HG03196 (cell line): Measurements from ENCODE around the gene TBC1D20.

Experiments
- ATAC-seq: cut with Tn5 transposase; IDR thresholded peaks from one replicate; pipeline ENCODE4 v1.9.1; 2021; ENCODE audit not compliant: unreplicated experiment

TBC1D20 gene

DNA sequence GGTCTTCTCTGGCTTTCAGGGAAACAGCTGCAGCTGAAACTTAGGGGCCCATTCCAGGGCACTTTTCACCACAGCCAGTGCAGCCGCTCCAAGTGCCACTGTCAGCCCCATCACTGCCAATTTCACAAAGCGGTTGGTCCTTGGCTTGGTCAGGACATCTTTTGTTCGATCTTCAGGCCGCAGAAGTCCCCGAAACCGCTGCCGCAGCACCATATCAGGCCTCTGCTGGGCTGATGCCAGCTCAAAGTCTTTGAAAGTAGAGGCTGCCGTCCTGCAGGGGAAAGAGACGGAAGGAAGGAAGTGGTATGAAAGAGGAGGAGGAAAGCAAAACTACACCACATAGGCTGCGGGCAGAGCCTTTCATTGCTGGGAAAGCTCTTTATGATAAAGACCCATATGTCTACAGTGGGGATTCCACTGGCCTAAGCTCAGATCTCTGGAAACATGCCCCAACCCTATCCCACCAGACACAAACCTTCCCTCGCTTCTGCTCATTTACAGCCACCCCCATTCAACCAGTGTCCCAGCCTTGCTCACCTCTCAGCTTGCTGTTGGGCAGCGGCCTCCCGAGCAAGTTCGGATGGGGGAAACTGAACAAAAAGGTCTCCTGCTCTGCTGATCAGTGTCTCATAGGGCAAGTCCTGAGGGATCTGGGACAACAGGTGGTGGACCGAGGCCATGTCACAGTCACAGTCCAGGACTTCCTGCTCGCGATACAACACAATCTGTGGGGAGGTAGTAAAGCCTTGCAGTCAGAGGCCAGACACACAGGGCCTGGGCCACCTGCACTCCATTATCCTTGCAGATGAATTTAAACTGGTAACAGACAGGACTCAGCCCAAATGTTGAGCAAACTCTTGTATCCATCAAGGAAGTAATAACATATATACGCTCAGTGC is 23.5 kb downstream of the TBC1D20 start:
- no peak for ATAC-seq

DNA sequence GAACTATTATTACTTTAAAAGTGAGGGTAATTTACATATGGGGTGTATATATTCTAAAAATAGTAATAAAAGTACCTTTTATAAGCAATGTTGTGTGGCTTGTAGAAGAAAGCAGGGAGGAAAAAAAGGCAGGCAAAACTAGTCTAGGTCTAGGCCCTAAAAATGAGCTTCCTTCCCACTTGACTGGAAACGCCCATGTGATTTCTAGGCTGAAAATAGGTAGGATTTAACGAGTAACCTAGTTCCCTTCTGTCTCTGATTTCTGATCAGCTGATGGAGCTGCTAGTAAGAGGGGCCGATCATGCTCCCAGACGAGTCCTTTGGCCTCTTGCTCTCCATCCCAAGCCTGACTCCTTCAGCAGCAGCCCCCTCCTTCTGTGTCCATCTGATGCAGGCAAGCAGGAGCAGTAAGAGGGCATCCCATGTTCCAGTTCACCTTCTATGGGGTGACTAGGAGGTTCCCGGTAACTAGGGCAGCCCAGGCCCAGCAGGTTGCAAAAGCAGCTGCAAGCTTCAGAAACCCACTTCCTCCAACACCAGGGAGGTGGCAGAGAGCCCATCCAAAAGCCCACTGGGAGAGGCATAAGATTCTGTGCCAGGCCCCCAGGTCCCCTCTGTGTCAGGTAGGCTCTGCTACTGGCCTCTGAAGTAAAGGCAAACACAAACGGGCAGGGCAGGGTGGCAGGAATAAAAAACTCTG is 24.4 kb downstream of the TBC1D20 start:
- ATAC-seq = no peak

DNA sequence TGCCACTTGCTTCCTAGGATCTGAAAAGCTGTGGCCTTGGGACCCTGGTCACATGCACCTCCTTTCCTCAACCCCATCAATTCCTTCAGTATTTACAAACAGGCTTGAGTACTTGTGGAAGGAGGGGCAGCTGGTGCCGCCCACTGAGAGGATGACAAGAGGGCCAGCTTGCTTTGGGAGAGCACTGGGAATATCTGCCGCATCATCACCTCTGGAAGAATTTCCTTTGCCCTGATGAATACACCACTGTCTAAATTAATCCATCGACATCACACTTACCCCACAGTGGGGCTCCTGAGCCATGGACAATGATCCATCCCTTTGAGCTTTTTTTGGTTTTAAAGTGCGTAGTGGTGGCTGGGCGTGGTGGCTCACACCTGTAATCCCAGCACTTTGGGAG is 25.9 kb downstream of the TBC1D20 start:
- no peak for ATAC-seq

DNA sequence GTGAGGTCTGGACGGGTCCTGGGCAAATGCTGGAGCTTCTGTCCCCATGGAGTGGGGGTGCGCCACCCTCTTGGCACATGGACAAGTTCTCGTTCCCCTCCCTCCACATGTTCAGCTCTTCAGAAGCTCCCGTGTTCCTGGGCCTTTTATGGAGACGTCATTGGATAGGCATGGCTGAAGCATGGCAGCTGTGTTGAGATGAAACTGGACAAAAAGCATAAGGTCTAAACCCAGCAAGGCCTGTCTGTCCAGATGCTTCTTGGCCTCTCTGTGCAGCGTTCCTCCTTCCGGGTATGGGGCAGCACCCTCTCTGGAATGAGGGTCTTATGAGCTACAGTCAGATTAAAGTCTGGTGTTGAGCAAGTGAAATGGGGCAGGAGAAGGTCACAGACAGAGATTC is 26.8 kb downstream of the TBC1D20 start:
- no peak for ATAC-seq

DNA sequence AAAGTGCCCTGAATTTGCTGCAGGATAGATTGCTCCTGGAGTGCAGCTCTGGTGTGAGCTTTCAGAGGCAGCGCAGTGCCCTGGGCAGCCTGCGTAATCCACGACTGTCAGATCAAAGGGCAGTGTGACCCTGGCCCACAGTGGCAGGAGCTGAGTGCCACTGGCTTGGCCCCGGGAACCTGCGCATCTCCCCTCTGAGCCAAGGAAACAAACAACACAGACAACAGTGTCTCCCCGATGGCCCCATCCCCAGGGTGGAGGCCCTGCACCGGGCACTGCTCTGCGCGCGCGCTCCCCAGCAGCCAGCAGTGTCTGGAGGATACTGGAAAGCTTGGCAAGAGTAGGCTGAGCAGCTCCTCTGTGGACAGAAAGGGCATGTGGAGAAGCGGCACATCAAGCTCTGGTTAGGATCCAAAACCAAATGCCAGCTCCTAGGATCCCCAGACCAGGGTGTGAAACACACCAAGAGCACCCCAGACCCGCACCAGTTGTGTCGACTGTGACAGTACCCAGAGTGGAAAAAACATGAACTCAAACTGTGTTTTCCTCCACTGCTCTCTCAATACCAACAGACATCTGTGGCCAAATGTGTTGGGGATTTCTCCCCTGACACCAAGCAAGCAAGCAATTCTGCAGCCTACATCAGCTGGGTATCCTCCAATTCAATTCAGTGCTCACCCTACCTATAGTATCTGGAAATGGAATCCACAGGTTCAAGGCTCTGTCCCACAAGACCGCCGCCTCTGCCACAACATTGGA is 27.5 kb downstream of the TBC1D20 start:
- no peak for ATAC-seq

DNA sequence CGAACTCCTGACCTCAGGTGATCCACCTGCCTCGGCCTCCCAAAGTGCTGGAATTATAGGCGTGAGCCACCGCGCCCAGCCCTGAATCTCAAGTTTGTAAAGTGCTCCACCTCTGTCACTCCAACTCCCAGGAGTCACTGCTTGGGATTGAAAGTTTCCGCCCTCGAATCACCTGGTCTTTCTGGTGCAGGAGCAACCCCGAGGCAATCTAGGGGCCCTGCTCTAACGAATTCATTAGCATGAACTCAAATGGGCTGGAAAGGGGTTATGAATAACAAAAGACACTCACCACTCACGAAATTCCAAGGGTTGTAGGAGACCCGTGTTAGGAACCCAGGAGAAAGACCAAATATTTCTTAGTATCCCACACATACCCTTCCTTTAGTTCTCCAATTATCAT is 28.1 kb downstream of the TBC1D20 start:
- ATAC-seq = no peak

DNA sequence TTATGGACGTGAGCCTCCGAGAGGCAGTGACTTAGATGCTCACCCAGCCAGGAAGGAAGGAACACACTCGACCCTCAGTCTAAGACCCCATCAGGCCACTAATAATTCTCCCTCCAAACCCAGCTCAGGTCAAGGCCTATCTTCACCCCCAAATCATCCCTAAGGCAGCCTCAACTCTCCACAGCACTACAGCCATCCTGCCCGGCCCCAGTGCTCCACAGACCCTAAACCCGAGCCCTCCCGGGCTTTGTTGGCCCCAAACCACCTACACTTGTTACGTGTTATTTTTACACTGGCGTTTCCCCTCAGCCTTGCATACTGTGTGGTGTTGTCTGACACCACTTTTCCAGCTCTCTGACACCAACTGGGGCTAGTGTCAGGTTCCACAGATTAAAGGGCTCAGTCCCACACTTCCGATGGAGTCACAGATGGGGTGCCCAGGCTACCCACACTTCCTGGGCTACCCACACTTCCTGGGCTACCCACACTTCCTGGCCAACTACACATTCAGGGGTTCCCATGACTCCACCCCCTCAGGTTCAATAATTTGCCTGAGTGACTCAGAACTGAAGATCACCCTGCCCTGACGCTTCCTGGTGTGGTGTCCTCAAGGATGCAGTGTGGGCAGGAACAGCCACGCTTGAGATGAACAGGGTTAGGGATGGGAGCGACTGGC is 28.9 kb downstream of the TBC1D20 start:
- ATAC-seq = peak; percentile 75

DNA sequence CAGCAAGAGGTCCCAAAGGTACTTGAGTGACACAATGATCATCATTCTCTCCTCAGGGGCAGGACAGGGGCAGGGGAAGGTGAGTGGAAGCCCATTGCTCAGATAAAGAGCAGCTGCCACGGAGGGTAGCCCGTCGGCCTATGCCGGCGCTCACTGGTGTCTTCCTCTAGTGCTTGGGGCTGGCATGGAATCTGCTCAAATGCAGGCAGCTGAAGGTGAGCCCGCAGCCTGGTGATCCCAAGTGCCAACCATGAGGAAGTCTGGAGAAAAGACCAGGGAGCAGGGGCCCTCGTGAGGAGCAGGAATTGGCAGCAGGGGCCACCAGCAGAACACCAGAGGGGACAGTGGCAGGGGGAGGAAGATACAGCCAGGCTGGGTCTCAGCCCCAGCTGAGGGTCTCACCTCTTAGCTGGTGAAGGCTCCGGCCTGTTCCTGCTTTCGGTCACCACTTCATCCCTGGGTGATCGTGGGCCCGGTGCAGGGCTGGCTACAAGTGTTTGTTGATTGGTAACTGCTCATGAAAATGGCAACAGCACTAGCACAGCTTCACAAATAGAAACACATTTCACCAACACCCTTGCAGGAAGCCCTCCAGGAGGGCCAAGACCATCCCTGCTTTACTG is 29.5 kb downstream of the TBC1D20 start:
- ATAC-seq = no peak

DNA sequence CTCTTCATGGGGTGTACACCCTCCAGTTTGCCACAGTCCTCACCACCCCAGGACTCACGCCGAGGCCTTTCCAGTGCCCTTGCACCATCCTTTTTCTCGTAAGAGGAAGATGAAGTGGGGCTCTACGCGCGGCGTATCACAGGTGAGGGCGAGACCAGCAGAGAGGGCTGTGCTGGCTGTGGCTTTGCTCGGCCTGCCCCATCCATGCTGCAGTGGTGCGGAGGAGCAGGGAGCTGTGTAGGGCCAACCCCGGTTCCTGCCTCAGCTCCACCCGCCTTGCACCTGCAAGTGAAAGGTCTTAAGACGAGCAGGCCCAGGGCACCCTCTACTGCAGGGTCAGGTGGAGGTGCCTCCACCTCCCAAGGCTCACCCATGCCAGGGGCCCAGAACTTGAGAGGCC is 30.1 kb downstream of the TBC1D20 start:
- ATAC-seq = no peak

DNA sequence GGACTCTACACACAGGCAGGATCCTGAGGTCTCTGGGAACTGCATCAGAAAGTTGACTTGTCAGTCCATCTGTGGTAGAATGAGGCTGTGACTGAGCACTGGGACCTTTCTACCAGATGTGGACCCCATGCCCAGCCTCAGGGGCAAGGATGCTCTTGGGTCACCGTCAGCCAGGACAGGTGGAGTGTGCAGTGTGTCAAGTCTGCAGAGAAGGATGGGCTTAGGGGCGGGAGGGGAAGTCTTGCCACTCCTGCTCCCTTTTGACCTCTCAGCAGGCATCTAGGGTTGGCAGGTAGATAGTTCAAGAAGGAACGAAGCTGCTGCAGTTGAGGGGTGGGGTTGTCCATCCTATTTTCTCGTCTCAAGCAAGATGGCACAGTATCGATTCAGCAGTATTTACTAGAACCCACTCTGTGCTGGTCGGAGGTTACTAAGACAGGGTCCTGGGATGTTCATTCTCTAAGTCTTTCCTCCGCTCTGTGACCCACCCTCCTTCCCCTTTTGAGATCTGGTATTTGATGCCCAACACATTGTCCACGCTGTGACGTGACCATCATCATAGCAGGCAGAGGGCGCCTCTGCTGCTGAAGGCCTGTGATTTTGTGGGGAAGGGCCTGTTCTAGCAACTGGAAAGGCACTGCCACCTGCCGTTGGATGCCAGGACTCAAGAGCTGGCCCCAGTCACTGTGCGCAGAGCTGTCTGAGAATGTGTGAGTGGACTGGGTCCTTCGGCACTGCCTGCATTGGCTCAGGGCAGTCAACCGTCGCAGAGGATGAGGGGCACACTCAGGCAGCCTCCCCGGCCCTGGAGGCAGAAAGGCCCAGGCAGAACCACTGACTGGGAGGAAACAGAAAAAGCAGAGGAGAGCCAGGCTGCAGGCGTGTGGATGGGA is 31.1 kb downstream of the TBC1D20 start:
- no peak for ATAC-seq

DNA sequence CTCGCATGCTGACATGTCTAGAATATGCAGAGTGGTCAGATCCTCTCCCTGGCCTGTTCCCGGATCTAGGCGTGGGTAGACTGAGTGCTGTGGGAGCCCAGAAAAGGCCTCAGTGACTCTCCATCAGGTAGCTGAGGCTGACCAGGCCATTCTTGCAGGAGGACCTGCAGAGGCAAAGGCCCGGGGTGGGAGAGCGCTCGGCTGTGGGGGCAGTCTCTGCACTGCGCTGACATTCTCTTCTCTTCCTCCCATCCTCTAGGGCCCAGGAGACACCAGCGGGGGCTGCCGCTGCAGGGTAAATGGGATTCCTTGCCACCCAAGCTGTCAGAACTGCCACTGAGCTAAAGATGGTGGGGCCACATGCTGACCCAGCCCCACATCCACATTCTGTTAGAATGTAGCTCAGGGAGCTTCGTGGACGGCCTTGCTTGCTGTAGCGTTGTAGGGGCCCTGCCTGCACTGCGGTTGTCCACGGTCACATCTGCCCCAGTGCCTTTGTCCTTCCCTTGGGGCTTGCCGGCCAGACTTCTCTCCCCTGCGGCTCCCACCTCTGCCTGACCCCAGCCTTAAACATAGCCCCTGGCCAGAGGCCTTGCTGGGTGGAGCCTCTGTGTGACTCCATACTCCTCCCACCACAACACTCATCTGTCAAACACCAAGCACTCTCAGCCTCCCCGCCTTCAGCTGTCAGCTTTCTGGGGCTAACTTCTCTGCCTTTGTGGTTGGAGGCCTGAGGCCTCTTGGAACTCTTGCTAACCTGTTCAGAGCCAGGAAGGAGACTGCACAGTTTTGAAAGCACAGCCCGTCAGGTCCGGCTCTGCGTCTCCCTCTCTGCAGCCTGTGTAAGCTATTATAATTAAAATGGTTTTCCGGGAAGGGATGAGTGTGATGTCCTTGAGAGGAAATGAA is 32.0 kb downstream of the TBC1D20 start:
- no peak for ATAC-seq

DNA sequence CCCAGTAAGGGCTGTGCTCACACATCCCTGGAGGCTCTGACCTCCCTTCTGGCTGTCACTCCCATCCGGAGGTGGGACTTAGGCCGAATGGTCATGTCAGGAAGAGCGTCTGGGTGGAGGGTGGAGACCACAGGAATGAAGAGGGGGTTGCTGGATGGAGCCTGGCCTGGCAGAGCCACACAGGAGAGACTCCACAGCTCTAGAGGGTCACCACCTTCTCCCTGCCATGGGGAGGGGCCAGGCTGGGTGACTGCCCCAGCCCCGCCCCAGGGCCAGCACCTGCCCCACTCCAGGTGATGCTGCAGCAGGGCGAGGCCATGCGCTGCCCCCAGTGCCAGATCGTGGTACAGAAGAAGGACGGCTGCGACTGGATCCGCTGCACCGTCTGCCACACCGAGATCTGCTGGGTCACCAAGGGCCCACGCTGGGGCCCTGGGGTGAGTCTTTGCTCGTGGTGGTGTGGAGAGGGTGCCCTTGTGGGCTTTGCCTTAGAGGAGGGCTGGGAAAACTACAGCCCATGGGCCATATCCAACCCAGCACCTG is 33.6 kb downstream of the TBC1D20 start:
- no peak for ATAC-seq

DNA sequence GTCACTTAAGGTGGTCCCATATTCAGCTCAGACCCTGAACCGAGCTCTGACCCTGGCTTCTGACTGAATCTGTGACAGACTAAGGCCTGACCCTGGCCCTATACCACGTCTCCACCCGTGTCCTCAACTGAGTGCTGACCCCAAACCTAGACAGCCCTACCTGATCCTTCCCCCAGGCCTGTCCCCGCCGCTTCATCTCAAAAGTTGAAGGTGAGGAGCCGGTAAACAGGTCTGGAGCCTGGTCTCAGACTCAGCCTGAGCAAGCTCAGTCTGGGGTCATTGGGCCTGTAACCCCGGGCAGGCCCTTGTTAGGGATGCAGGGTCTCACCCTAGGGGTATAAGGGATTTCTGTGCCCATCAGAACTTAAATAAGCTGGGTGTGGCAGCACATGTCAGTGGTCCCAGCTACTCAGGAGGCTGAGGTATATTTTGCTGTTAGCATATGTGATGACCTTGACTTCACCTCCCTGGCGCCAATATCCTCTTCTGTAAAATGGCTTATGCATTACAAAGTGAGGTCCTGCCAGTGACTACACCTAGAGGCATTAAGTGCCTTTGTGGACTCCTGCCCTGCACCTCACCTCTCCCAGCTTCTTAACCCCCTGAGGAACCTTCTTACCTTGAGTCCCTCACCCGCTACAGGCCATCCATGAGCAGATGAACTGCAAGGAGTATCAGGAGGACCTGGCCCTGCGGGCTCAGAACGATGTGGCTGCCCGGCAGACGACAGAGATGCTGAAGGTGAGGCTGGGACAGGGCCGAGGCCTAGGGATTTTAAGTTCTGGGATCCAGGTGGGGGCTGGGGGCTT is 34.3 kb downstream of the TBC1D20 start:
- no peak for ATAC-seq

DNA sequence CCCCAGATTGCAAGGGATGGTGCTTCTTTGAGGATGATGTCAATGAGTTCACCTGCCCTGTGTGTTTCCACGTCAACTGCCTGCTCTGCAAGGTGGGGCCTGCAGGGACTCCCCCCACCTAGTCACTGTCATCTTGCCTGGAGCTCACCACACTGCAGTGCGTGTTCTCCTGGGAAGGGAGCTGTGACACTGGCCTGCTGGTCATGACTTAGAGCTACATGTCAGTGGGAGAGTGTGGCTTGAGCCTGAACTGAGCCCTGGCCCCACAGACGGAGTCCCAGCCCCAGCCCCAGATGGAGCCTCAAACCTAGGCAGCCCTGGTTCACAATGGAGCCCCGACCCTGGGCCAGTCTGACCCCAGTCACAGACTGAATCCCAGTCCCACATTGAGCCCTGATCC is 34.9 kb downstream of the TBC1D20 start:
- no peak for ATAC-seq

DNA sequence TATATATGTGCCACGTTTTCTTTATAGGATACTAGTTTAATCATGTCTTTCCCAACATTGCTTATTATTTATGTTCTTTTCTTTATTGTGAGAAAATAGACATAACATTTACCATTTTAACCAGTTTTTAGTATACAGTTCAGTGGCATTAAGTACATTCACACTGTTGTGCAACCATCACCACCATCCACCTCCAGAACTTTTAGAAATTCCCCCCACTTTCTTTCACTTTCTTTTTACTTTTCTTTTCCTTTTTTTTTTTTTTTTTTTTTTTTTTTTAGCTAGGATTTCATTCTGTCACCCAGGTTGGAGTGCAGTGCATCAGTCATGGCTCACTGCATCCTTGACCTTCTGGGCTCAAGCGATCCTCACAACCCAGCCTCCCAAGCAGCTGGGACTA is 35.8 kb downstream of the TBC1D20 start:
- no peak for ATAC-seq

DNA sequence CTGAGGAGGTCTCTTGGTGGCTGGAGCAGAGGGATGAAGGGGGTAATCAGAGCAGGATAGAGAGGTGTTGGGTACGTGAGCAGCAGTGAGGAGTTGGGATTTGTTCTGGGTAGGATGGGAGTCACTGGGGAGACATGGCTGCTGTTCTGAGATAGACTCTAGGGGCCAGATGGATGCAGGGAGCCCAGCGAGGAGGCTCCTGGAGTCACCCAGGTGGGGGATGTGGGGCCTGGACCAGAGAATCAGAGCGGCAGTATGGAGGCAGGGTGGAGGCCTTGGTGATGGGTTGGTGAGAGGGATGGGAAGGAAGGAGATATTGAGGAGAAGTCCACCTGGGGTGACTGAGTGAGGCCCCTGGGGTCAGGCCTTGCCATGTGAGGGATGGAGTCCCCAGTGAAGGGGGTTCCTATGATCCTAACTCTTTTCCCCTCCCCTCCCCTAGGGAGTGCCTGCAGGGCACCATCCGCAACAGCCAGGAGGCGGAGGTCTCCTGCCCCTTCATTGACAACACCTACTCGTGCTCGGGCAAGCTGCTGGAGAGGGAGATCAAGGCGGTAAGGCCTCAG is 40.6 kb downstream of the TBC1D20 start:
- ATAC-seq = no peak
